NCI-H2227 treated with DMSO at 0.1 percent for 48 hours (cell line): ENCODE data around the gene P2RY2.
A peak's percentile ranks its signal among the peaks of the same experiment; 100 is the strongest.
"Not testable (repeated sequence)": the region's sequence is repeated elsewhere in the genome, so short reads cannot be mapped to it uniquely, and the experiment has no call there.

Source experiments
- DNase-seq: peaks from one replicate; lab custom pipeline; 2025; lab: John Stamatoyannopoulos, UW

The P2RY2 gene

GRCh38 chr11:73228268-73229134 lies 10.4 kb downstream of the P2RY2 start:
- DNase-seq: no peak

DNA sequence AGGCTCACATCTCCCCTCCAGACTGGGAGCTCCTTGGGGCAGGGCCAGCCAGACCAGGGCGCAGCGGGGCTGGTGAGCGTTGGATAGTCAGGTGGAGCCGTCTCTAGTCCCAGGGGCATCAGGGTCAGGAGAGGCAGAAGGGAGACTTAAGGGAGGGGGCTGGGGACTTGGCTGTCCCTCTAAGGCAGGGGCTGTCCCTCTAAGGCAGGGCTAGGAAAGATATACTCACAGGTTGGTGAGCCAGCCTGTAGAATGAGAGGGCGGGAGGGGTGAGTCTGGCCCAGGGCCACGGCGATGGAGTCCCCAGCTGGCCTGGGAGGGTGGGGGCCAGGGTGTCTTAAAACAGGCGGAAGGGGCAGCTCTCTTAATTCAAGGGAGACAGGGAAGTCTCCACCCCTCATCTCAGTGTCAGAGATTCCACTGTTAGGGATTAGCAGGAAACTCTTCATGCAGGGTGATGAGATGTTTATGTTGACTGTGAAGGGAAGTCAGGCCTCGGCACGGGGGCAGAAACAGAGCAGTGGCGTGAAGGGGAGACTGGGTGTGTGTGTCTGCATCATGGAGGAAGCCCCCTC lies 11.3 kb downstream of the P2RY2 start:
- DNase-seq: no peak

DNA sequence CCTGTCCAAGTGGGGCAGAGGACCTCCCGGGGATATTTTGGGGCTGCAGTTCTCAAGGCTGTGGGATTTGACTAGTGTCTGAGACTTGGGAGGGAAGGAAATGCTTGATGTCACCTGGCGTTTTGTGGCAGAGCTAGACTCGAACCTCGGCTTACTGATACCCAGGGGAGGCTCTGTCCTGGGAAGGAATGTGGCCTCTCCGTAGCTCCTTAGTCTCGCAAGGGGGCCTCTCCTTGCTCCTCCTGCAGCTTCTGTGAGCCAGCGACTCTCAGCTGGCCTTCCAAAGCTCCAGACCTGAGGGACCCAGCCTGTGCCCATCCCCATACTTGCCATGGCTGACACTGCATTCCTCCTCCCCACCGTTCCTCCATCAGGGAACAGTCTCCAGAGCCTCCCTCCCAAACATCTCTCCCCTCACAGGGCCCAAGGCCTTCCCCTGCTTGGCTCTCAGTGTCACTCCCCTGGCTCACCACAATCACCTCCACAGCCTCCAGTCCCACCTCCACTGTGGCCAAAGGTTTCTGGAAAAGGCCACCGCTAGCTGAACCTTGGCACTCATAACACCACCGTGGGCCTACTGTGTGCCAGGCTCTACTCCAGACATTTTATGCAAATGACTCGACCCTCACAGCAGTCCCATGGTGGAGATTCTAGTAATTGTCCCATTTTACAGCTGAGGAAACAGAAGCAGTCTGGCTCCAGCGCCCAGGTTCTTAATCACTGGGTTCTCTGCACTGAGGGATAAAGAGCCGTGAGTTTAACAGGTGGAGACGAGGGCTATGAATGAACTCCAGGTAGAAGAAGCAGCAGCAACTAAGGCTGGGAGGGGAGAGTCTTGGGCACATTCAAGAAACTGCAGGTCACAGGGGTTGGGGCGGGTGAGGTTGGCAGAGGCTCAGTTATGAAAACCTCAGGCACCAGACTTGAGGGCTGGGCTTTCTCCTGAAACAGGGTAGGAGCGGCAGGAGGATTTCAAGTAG lies 12.1 kb downstream of the P2RY2 start:
- no peak for DNase-seq

DNA sequence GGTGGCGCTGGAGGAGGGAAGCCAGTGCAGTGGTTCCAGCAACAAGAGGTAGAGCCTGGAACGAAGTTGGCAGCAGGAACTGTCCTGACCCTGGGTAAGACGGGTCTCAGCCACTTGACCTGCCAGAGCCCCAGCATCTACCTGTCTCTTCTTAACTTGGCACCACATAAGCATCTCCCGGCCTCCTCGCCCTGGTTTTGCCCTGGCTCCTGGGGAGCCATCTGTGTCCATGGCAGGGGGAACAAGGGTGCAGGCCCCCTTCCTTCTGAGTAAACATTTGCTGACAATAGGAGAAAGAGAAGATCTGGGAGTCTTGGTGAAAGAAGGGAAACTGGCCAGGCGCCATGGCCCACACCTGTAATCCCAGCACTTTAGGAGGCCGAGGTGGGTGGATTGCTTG lies 12.8 kb downstream of the P2RY2 start:
- DNase-seq: no peak

DNA sequence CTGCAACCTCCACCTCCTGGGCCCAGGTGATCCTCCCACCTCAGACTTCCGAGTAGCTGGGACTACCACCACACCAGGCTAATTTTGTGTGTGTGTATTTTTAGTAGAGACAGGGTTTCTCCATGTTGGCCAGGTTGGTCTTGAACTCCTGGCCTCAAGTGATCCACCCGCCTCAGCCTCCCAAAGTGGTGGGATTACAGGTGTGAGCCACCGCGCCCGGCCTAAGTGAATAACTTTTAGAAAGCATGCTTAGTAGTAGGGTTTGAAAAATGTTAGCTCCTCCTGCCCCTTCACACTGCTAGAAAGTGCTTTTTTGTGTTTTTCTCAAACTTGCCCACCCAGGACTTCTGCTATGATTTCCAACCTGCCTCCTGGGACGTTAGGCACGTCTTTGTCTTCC lies 14.4 kb downstream of the P2RY2 start:
- DNase-seq: not testable (repeated sequence)

- DNase-seq: no peak
These were observed 15.1 kb downstream of the P2RY2 start for GRCh38 chr11:73233211-73233610.

DNA sequence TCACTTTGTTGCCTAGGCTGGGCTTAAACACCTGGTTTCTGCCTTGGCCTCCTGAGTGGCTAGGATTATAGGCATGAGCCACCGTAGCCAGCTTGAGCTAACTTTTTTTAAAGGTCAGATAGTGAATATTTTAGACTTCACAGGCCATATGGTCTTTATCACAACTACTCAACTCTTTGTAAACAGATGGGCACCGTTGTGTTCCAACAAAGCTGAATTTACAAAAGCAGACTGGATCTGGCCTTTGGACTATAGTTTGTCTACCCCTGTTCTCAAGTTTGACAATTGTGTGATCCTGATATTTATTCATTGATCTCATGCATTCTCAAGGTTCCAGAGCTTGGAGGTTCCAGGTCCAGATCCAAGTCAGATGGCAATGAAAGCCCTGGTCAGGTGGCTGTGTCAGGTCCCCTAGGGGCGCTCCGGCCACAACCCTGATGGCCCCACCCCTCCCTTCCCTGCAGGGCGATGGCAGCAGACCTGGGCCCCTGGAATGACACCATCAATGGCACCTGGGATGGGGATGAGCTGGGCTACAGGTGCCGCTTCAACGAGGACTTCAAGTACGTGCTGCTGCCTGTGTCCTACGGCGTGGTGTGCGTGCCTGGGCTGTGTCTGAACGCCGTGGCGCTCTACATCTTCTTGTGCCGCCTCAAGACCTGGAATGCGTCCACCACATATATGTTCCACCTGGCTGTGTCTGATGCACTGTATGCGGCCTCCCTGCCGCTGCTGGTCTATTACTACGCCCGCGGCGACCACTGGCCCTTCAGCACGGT lies 15.8 kb downstream of the P2RY2 start:
- DNase-seq: no peak

- no peak for DNase-seq
These were observed 16.5 kb downstream of the P2RY2 start for GRCh38 chr11:73234471-73235181.

DNA sequence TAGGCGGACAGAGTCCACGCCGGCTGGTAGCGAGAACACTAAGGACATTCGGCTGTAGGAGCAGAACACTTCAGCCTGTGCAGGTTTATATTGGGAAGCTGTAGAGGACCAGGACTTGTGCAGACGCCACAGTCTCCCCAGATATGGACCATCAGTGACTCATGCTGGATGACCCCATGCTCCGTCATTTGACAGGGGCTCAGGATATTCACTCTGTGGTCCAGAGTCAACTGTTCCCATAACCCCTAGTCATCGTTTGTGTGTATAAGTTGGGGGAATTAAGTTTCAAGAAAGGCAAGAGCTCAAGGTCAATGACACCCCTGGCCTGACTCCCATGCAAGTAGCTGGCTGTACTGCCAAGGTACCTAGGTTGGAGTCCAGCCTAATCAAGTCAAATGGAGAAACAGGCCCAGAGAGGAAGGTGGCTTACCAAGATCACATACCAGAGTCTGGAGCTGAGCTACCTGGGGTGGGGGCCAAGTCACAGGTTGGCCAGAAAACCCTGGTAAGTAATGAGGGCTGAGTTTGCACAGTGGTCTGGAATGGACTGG lies 17.2 kb downstream of the P2RY2 start:
- no peak for DNase-seq

GRCh38 chr11:73236205-73236765 lies 18.2 kb downstream of the P2RY2 start:
- DNase-seq: no peak

- DNase-seq: no peak
These were observed 18.8 kb downstream of the P2RY2 start for GRCh38 chr11:73236854-73237253.

DNA sequence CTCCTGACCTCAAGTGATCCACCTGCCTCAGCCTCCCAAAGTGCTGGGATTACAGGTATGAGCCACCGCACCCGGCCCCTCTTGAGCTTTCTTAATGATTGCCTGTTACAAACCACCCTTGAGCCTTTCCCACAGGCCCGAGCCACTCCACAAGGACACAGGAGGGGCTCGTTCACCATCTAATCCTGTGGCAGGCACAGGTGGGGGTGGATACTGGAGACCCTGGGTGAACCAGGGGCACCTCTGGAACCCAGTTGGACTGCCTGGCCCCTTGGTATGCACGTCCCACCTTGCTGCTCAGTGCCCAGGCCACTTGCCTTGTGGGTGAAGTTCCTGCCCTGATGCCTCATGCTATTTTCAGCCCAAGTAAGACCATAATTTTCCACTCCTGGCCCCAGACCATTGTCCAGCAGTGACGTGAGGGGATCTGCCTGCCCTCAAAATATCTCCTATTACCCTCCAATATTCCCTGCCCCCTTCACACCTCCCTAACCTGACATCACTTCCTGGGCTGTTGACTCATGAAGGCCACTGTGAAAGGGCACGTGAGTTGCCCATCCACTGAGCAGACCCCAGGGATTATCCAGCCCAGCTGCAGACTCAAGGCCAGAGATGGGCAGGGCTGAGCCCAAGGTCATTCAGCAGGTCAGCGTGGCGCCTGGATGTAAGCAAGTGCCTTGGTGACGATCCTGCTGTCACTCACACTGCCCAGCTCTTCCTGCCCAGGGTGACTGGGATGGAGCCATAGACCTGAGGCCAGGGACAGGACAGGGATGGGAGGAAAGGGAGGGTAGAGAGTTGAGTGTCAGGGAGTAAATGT lies 19.6 kb downstream of the P2RY2 start:
- no peak for DNase-seq

DNA sequence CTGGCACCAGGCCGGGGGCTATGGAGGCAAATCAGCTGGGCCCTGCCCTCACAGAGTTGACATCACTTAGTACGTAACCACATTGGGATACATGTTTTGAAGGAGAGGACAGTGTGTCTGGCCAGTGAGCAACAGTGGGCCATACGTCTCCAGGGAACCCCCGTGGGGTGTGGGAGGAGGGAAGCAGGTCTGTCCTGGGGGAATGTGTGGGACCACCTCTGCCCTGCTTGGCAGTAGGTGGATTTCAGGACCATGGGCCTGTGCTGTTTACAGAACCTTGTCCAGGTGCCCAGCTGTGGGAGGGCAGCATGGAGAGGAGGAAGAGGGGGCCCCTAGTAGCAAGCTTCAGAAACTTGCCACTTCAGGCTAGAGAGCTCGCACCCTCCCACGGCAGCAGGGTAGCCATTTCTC lies 21.0 kb downstream of the P2RY2 start:
- DNase-seq: no peak

- DNase-seq: no peak
These were observed 21.6 kb downstream of the P2RY2 start for GRCh38 chr11:73239571-73240189.

DNA sequence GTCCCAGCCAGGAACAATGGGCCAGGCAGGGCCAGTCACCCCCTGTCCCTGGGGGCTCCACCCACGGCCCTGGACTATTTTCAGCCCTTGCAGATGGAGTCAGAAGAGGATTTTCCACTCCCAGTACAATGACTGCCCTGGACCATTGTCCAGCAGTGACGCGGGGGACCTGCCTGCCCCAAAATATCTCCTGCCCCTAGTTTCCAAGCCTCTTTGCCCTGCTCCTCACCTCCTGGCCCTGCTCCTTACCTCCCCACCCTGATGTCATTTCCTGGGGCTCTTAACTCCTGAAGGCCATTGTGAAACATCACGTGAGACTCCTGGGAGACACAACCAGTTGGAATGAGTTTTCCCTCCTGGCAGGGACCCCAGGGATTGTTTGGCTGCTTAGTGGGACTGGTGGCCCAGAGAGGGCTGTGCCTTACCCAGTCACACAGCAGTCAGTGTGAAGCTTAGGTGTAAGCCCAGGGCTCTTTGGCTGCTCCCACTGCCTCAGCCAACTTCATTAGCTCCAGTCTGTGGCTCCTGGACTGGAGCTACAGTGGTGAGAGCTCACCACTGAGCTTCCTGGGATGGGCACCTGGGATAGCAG lies 22.2 kb downstream of the P2RY2 start:
- DNase-seq: no peak

DNA sequence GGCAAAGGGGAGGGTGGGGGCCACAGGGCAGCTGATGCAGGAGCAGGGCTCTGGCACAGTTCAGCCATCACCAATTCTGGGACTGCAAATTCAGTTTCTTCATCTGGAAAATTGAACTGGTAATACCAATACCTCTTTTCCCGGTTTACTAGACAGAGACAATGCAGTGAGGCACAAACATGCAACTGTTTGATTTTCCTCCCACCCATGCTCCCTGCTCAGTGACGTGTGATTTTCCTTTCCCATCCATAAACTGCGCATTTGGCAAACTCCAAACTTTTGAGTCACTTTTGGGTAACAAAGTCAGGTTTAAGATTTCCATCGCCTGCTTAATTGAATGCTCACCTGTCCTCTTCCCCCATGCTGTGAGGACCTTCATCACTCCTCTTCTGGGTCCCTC lies 23.2 kb downstream of the P2RY2 start:
- no peak for DNase-seq

GRCh38 chr11:73242251-73243092 lies 24.4 kb downstream of the P2RY2 start:
- peak; percentile 84 for DNase-seq

DNA sequence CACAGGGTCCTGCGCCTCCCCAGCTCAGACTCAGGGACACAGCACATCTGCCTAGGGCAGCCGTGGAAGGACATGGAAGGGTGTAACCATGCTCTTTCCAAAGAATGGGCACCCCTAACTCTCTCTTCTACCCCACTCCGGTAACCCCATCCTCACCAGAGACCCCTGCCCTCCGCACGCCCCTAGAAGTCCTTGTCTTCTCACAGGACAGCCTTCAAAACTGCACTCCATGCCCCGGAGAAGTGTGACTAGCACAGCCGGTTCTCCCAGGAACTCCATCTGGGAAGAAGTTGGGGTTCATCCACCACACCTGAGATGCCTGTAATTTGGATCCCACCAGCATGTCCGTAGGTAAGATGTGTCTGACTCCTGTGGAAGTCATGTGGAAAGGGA lies 25.0 kb downstream of the P2RY2 start:
- no peak for DNase-seq
